GM12891 (cell line): ENCODE measurements around the gene EPS8L1.

Experiments used
- PAX5 ChIP-seq: IDR thresholded peaks from 2 replicates; pipeline ENCODE4 v1.6.1; 2011; ENCODE audit warnings: low read length, moderate library complexity, mild to moderate bottlenecking; ENCODE audit not compliant: insufficient read depth, severe bottlenecking
- POLR2A ChIP-seq: IDR thresholded peaks from 2 replicates; pipeline ENCODE4 v1.6.1; 2011; ENCODE audit warnings: low read depth, low read length, control low read depth
- POLR2AphosphoS5 ChIP-seq: IDR thresholded peaks from 2 replicates; pipeline ENCODE4 v1.6.1; 2011; ENCODE audit warnings: low read depth, low read length, control low read depth
- SPI1 ChIP-seq: IDR thresholded peaks from 2 replicates; pipeline ENCODE4 v1.6.1; 2011; ENCODE audit warnings: low read depth, low read length, control low read depth
- TAF1 ChIP-seq: IDR thresholded peaks from 2 replicates; pipeline ENCODE4 v1.6.1; 2011; ENCODE audit warnings: low read depth, low read length, control low read depth

DNA sequence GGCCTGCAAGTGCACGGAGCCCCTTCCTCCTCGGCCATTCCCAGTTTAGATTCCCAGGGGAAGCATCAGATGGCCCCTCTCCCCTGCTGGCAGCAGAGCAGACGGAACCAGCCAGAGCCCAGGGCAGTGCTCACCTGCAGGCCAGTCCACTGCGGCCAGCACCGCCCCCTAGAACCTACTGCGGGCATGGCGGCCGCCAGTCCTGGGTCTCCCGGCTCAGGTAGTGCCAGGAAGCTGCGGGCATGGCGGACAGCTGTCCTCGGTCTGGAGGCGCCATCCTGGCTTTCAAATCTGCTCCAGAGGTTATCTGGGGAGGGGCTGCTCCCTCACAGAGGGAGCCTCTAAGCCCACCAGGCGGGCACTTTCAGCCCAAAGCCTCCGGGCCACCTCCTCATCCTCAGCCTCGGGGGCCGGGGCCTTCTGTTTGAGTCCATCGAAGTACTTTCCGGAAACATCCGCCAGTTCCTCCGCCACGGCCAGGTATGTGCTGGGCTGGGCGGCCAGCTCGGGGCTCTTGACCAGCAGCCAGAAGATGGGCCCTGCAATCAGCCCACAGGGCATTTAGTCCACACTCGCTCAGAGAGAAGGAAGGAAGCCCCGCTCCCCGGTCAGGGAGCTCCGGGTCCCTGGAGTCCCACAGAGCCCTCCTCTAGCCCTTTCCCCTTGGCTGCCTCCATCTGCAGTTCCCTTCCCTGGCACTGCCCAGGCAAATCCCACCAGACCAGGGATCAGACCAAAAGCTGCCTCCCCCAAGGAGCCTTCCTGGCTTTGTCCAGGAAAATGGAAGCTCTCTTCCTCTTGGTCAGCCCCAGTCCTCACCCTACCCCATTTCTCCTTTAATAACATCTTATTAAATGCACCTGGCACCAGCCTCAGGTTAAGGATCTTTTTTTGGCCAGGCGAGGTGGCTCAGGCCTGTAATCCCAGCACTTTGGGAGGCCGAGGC lies 30.6 kb upstream of the EPS8L1 start:
- TF ChIP-seq TAF1 (no peak), POLR2A (no peak), POLR2AphosphoS5 (no peak), SPI1 (no peak), PAX5 (no peak)
